K562 (cell line): ENCODE results near the gene ZNF620. TPM values are rescaled to one million over a fixed set of nuclear protein-coding genes. Genes with fewer than 3 reads are reported as not detected.

Experiments
- ARNT ChIP-seq, 2 experiments: fragments of 450-650 bp; IDR thresholded peaks; 2 replicates each; pipeline ENCODE4 v1.6.1; 2016; ENCODE audit warnings: mild to moderate bottlenecking in 1 of 2
- ATF1 ChIP-seq, 2 experiments: fragments of 450-650 bp in 1 of 2; IDR thresholded peaks; 2 replicates each; pipeline ENCODE4 v1.6.1; 2016; ENCODE audit warnings: missing compliant biosample characterization in 1 of 2, missing genetic modification characterization in 1 of 2
- BCL6 ChIP-seq: fragments of 250-450 bp; sonication (Bioruptor Pico); IDR thresholded peaks from 2 replicates; pipeline ENCODE4 v1.4.0; 2020
- E2F1 ChIP-seq: sonication (generic); formaldehyde crosslinking; IDR thresholded peaks from 2 replicates; pipeline ENCODE4 v1.8.1; 2023; ENCODE audit warnings: mild to moderate bottlenecking, missing genetic modification reagents, moderate library complexity
- ESRRA ChIP-seq: fragments of 450-650 bp; IDR thresholded peaks from 2 replicates; pipeline ENCODE4 v1.6.1; 2014; ENCODE audit warnings: low read depth, mild to moderate bottlenecking, moderate library complexity, borderline replicate concordance
- HDGF ChIP-seq: fragments of 450-650 bp; IDR thresholded peaks from 2 replicates; pipeline ENCODE4 v1.6.1; 2016
- HOXB6 ChIP-seq: fragments of 250-450 bp; sonication (Bioruptor Pico); IDR thresholded peaks from 2 replicates; pipeline ENCODE4 v1.5.1; 2022; ENCODE audit warnings: mild to moderate bottlenecking, borderline replicate concordance
- KLF1 ChIP-seq: fragments of 450-650 bp; IDR thresholded peaks from 2 replicates; pipeline ENCODE4 v1.6.1; 2016; ENCODE audit warnings: missing genetic modification characterization, missing compliant biosample characterization
- MCM2 ChIP-seq: fragments of 450-650 bp; IDR thresholded peaks from 2 replicates; pipeline ENCODE4 v1.6.1; 2017; ENCODE audit warnings: low read depth, mild to moderate bottlenecking
- PBX2 ChIP-seq, 2 experiments: IDR thresholded peaks in 1 of 2; conservative IDR thresholded peaks in 1 of 2; 2 replicates each; pipeline ENCODE4 v1.6.1; 2016; ENCODE audit warnings: low read depth in 2 of 2, mild to moderate bottlenecking in 1 of 2, missing compliant biosample characterization in 1 of 2, missing genetic modification characterization in 1 of 2, moderate library complexity in 1 of 2
- PML ChIP-seq: IDR thresholded peaks from 2 replicates; pipeline ENCODE4 v1.6.1; 2012; ENCODE audit warnings: low read length, inconsistent platforms
- POLR2G ChIP-seq: fragments of 200-400 bp; formaldehyde crosslinking; IDR thresholded peaks from 2 replicates; pipeline ENCODE4 v1.6.1; 2017; ENCODE audit warnings: low read depth, mild to moderate bottlenecking, antibody characterized with exemption, low read length, moderate library complexity
- RBBP5 ChIP-seq: fragments of 200-600 bp; sonication (generic); IDR thresholded peaks from 2 replicates; pipeline ENCODE4 v1.6.1; 2012; ENCODE audit warnings: borderline replicate concordance, mild to moderate bottlenecking, low read length, control low read depth, inconsistent platforms; ENCODE audit not compliant: insufficient read depth, poor library complexity, severe bottlenecking
- RBM14 ChIP-seq: fragments of 200-400 bp; formaldehyde crosslinking; IDR thresholded peaks from 2 replicates; pipeline ENCODE4 v1.6.1; 2018; ENCODE audit warnings: low read depth, mild to moderate bottlenecking, low read length, moderate library complexity, borderline replicate concordance; ENCODE audit not compliant: insufficient read depth
- RFX1 ChIP-seq: fragments of 450-650 bp; IDR thresholded peaks from 2 replicates; pipeline ENCODE4 v1.6.1; 2016; ENCODE audit warnings: mild to moderate bottlenecking, moderate library complexity
- RNF2 ChIP-seq: sonication (generic); IDR thresholded peaks from 2 replicates; pipeline ENCODE4 v1.6.1; 2016
- SAFB ChIP-seq: fragments of 200-400 bp; formaldehyde crosslinking; IDR thresholded peaks from 2 replicates; pipeline ENCODE4 v1.6.1; 2017; ENCODE audit warnings: low read depth, low read length, borderline replicate concordance
- TAF7 ChIP-seq: fragments of 450-650 bp; IDR thresholded peaks from 2 replicates; pipeline ENCODE4 v1.6.1; 2016; ENCODE audit warnings: missing genetic modification characterization, missing compliant biosample characterization
- ZNF239 ChIP-seq: fragments of 250-450 bp; sonication (Bioruptor Pico); IDR thresholded peaks from 2 replicates; pipeline ENCODE4 v1.4.0; 2020; ENCODE audit warnings: mild to moderate bottlenecking
- ZNF707 ChIP-seq: fragments of 250-450 bp; sonication (Bioruptor Pico); conservative IDR thresholded peaks from 2 replicates; pipeline ENCODE4 v1.8.0; 2022; ENCODE audit warnings: inconsistent platforms, mild to moderate bottlenecking, moderate library complexity
- ZNF766 ChIP-seq: fragments of 200-800 bp; sonication (Bioruptor generic); conservative IDR thresholded peaks from 2 replicates; pipeline ENCODE4 v1.6.1; 2016; ENCODE audit warnings: missing genetic modification characterization, missing compliant biosample characterization
- polyA plus RNA-seq, 8 experiments: library from polyadenylated mRNA; depleted of rRNA in 4 of 8; stranded (reverse) in 5 of 8; unstranded in 3 of 8; fragments of >200 nt; fragmentation: Nextera tagmentation in 2 of 8; fragmentation: Illumina TruSeq in 1 of 8; extraction: Ambion mirVana in 2 of 8; extraction: Trizol in 1 of 8; gene quantifications; 2 replicates each; pipeline versions ENCODE4 v1.2.1 to v1.2.3, GENCODE V29; 2011 to 2014; ENCODE audit warnings: inconsistent platforms in 1 of 8, missing spikeins in 1 of 8
- total RNA-seq, 7 experiments: library from RNA; depleted of rRNA in 6 of 7; stranded (reverse); fragments of >200 nt in 6 of 7; fragmentation: Illumina TruSeq in 2 of 7; extraction: Trizol in 2 of 7; gene quantifications; 2 replicates each; pipeline versions ENCODE4 v1.2.1 to v1.2.3, GENCODE V29; 2011 to 2021; ENCODE audit warnings: low replicate concordance in 1 of 7
- TF ChIP-seq, protein P1 (sequence below): fragments of 200-800 bp; sonication (Bioruptor generic); IDR thresholded peaks from 2 replicates; pipeline ENCODE4 v1.6.1; 2017; ENCODE audit warnings: missing genetic modification characterization, missing compliant biosample characterization

Gene ZNF620
- total and polyA plus RNA-seq, 9 of the 15 experiments (the other 6 are each of a cell fraction or from before 2014, with no cell fraction given), result 1.2 to 5.5 (median 3.3) TPM

DNA sequence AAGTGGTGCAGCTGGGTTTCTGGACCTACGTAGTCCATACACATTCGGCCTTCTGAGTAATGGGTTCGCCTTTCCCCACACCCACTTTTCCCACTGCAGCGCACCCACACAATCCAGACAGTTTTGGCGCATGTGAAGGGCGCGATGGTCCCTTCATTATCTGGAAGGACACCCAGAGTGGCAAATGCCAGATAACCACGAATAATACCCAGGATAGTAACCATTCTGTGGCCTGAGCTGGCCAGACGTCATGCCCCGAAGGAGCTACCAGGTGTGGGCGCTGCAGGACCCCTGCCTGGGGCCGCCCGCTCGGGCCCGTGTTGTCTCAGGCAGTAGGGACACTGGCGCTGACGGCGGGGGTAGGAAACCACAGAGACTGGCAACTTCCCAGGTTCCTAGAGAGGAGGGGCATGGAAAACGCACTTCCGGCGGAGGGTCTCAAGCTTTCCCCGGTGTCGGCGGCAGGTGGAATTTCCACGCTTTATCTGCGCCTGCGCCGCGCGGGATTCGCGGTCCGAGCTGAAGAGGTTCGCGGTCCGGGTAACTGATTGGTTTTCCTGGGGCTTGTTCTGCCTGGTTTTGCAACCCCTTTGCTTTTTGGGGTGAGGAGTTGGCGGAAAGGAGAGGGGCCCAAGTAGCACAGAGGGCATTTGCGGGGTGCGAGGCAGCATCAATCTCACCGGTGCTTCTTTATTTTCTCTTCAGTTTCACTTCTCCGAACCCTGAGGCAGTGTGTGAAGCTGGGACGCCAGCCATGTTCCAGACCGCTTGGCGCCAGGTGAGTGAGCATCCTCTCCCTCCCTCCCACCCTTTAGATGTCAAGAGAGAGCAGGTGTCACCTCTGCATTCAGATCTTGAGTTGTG lies at the start of gene ZNF620 (continued):
- TF ChIP-seq E2F1 (CRISPR knock-in tag) (no peak), ESRRA (peak; percentile 60; the same call in 1 of the 2 replicates), ZNF766 (no peak), PML (peak; percentile 42; the same call in 1 of the 2 replicates), BCL6 (CRISPR knock-in tag) (no peak), ATF1 (CRISPR knock-in tag; IDR thresholded peaks at IDR 0.05) (no peak), ATF1 (tag; IDR thresholded peaks at IDR 0.05) (peak; percentile 92), ZNF239 (CRISPR knock-in tag) (no peak), RFX1 (no peak), TAF7 (tag) (0 out of 2 replicates have a peak, but pooled peaks have one; percentile 36), KLF1 (tag) (no peak), SAFB (peak; percentile 24; the same call in 1 of the 2 replicates), HDGF (no peak), HOXB6 (CRISPR knock-in tag) (0 out of 2 replicates have a peak, but pooled peaks have one; percentile 24), ARNT (IDR thresholded peaks at IDR 0.05) (no peak), POLR2G (peak; percentile 84), MCM2 (no peak), ZNF707 (no peak), RBBP5 (peak; percentile 62), RNF2 (0 out of 2 replicates have a peak, but pooled peaks have one; percentile 27), RBM14 (no peak), PBX2 (CRISPR knock-in tag; IDR thresholded peaks at IDR 0.05; ENCODE audit: low read depth) (no peak), PBX2 (tag; conservative IDR thresholded peaks at IDR 0.05; ENCODE audit: low read depth) (no peak)
- TF ChIP-seq, protein P1, sequence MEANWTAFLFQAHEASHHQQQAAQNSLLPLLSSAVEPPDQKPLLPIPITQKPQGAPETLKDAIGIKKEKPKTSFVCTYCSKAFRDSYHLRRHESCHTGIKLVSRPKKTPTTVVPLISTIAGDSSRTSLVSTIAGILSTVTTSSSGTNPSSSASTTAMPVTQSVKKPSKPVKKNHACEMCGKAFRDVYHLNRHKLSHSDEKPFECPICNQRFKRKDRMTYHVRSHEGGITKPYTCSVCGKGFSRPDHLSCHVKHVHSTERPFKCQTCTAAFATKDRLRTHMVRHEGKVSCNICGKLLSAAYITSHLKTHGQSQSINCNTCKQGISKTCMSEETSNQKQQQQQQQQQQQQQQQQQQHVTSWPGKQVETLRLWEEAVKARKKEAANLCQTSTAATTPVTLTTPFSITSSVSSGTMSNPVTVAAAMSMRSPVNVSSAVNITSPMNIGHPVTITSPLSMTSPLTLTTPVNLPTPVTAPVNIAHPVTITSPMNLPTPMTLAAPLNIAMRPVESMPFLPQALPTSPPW, result peak; percentile 60
